ENCODE results near the gene ACE. TPM values are rescaled to one million over a fixed set of nuclear protein-coding genes. Genes with fewer than 3 reads are reported as not detected.

ACE gene
- polyA plus RNA-seq, 1 donor (not counting 4 experiments of a cell fraction or from before 2014, with no cell fraction given): 0.07 TPM

DNA sequence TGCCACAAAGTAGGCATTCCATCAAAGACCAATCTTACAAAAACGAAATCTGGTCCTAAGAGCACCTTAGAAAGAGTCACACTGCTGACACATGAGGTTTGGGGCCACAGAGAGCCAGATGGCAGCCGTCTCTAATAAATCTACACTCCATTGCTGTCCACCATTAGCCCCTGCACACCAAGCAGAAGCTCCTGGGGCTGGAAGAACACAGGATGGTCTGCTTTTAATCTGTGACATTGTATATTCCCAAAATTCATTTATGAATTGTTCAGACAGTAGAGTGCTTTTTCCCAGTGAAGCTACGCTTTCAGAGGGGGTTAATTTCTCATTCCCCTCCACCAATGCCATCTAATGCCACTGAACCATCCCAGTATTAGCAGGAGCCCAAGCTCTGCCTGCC, 32.4 kb upstream of the ACE start:
- H3K27me3 ChIP-seq (ENCODE audit: control insufficient read depth, extremely low read depth, insufficient read depth, low read length): no peaks in the 10 kb centered on the region
- DNase-seq (ENCODE audit: low read depth, low spot score): no peak
- peaks cover 0 to 3% of the 10 kb centered on the region in 2 experiments for H3K36me3 ChIP-seq (ENCODE audit: control insufficient read depth in 2 of 2, extremely low read depth in 1 of 2, insufficient read depth in 2 of 2, low read length in 2 of 2)
- H3K4me2 ChIP-seq (ENCODE audit: control insufficient read depth, extremely low read depth, insufficient read depth, low read depth, low read length): no peak overlapping the region
- TF ChIP-seq EZH2 (IDR thresholded peaks at IDR 0.05; ENCODE audit: low read length): no peak
- TF ChIP-seq, protein P1, sequence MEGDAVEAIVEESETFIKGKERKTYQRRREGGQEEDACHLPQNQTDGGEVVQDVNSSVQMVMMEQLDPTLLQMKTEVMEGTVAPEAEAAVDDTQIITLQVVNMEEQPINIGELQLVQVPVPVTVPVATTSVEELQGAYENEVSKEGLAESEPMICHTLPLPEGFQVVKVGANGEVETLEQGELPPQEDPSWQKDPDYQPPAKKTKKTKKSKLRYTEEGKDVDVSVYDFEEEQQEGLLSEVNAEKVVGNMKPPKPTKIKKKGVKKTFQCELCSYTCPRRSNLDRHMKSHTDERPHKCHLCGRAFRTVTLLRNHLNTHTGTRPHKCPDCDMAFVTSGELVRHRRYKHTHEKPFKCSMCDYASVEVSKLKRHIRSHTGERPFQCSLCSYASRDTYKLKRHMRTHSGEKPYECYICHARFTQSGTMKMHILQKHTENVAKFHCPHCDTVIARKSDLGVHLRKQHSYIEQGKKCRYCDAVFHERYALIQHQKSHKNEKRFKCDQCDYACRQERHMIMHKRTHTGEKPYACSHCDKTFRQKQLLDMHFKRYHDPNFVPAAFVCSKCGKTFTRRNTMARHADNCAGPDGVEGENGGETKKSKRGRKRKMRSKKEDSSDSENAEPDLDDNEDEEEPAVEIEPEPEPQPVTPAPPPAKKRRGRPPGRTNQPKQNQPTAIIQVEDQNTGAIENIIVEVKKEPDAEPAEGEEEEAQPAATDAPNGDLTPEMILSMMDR (optimal IDR thresholded peaks at IDR 0.05 in 1 of 3, IDR thresholded peaks at IDR 0.05 in 1 of 3, conservative IDR thresholded peaks at IDR 0.05 in 1 of 3; ENCODE audit: extremely low read depth in 1 of 3, insufficient read depth in 2 of 3, low read length in 3 of 3): no peak
- H3K9me1 ChIP-seq (ENCODE audit: control insufficient read depth, extremely low read depth, insufficient read depth, low read length): no peaks in the 10 kb centered on the region
- H3K9me3 ChIP-seq (ENCODE audit: control insufficient read depth, low read depth, low read length): no peaks in the 10 kb centered on the region
- H2AFZ ChIP-seq (ENCODE audit: control insufficient read depth, low read length): no peak overlapping the region
- H4K20me1 ChIP-seq (ENCODE audit: control insufficient read depth, extremely low read depth, insufficient read depth, low read length): no peaks in the 10 kb centered on the region
- FAIRE-seq: no peak
- no peak overlapping the region for H3K9ac ChIP-seq (ENCODE audit: control insufficient read depth, extremely low read depth, insufficient read depth, low read length)
- H3K4me3 ChIP-seq (ENCODE audit: control insufficient read depth in 2 of 3, extremely low read depth in 1 of 3, insufficient read depth in 2 of 3, low read depth in 1 of 3, low read length in 3 of 3): no peak overlapping the region
- H3K79me2 ChIP-seq (ENCODE audit: control insufficient read depth, insufficient read depth, low read length): no peaks in the 10 kb centered on the region
- H3K4me1 ChIP-seq (ENCODE audit: control insufficient read depth, extremely low read depth, insufficient read depth, low read length): peaks cover 11% of the 10 kb centered on the region
- no peak overlapping the region for H3K27ac ChIP-seq (ENCODE audit: control insufficient read depth, insufficient read depth, low read length)
- dilution Hi-C loops (cut with MboI; ENCODE audit: extremely low pct_ligation_motif_present, low sequenced_read_pairs): no loop called here

DNA sequence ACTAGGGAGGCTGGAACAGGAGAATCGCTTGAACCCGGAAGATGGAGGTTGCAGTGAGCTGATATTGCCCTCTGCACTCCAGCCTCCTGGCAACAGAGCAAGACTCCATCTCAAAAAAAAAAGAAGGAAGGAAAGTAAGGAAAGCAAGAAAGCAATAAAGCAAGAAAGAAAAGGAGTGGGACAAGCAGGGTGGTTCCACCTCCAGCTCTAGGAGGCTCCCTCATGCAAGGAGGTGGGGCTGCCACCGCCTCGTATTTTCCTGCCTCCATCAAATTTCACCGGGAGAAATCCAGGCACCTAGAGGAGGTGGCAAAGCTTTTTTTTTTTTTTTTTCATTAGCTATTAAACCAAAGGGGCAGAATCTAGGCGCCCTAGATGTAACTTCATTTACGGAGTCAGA, 31.8 kb upstream of the ACE start:
- FAIRE-seq (no peak), DNase-seq (ENCODE audit: low read depth, low spot score) (no peak)
- peaks cover 0 to 3% of the 10 kb centered on the region in 2 experiments for H3K36me3 ChIP-seq (ENCODE audit: control insufficient read depth in 2 of 2, extremely low read depth in 1 of 2, insufficient read depth in 2 of 2, low read length in 2 of 2)
- TF ChIP-seq EZH2 (IDR thresholded peaks at IDR 0.05; ENCODE audit: low read length): no peak
- TF ChIP-seq, protein P1 (optimal IDR thresholded peaks at IDR 0.05 in 1 of 3, IDR thresholded peaks at IDR 0.05 in 1 of 3, conservative IDR thresholded peaks at IDR 0.05 in 1 of 3; ENCODE audit: extremely low read depth in 1 of 3, insufficient read depth in 2 of 3, low read length in 3 of 3): no peak
- H3K9me3 ChIP-seq (ENCODE audit: control insufficient read depth, low read depth, low read length): no peaks in the 10 kb centered on the region
- no peaks in the 10 kb centered on the region for H3K27me3 ChIP-seq (ENCODE audit: control insufficient read depth, extremely low read depth, insufficient read depth, low read length)
- no peaks in the 10 kb centered on the region for H3K9me1 ChIP-seq (ENCODE audit: control insufficient read depth, extremely low read depth, insufficient read depth, low read length)
- H2AFZ ChIP-seq (ENCODE audit: control insufficient read depth, low read length): no peak overlapping the region
- peak overlapping the region; percentile 82 for H3K9ac ChIP-seq (ENCODE audit: control insufficient read depth, extremely low read depth, insufficient read depth, low read length)
- H4K20me1 ChIP-seq (ENCODE audit: control insufficient read depth, extremely low read depth, insufficient read depth, low read length): no peaks in the 10 kb centered on the region
- H3K4me1 ChIP-seq (ENCODE audit: control insufficient read depth, extremely low read depth, insufficient read depth, low read length): peaks cover 11% of the 10 kb centered on the region
- H3K4me2 ChIP-seq (ENCODE audit: control insufficient read depth, extremely low read depth, insufficient read depth, low read depth, low read length): peak overlapping the region; percentile 74
- dilution Hi-C loops (cut with MboI; ENCODE audit: extremely low pct_ligation_motif_present, low sequenced_read_pairs): no loop called here
- peak overlapping the region; percentile 30 for H3K27ac ChIP-seq (ENCODE audit: control insufficient read depth, insufficient read depth, low read length)
- peak overlapping the region; percentile 57 to 75 (median 69) for H3K4me3 ChIP-seq (ENCODE audit: control insufficient read depth in 2 of 3, extremely low read depth in 1 of 3, insufficient read depth in 2 of 3, low read depth in 1 of 3, low read length in 3 of 3)
- no peaks in the 10 kb centered on the region for H3K79me2 ChIP-seq (ENCODE audit: control insufficient read depth, insufficient read depth, low read length)
